Effector memory CD4-positive, alpha-beta T cell (primary cell): Measurements from ENCODE around the gene ENTHD1.
"Not testable (repeated sequence)": the region's sequence is repeated elsewhere in the genome, so short reads cannot be mapped to it uniquely, and the experiment has no call there.

Source experiments
- DNase-seq, 3 donors: peaks; one replicate each; pipeline ENCODE4 v3.0.0-alpha.2; 2020
- H3K27ac ChIP-seq: 2 replicates; pipeline ENCODE4 v1.7.0; 2013; ENCODE audit warnings: mild to moderate bottlenecking, low read length, moderate library complexity; ENCODE audit not compliant: insufficient read depth, poor library complexity, severe bottlenecking
- H3K27me3 ChIP-seq: replicated peaks from 2 replicates; pipeline ENCODE4 v1.7.0; 2013; ENCODE audit warnings: mild to moderate bottlenecking, low read length; ENCODE audit not compliant: insufficient read depth, control insufficient read depth, poor library complexity, severe bottlenecking
- H3K36me3 ChIP-seq: 2 replicates; pipeline ENCODE4 v1.7.0; 2013; ENCODE audit warnings: mild to moderate bottlenecking, low read length, moderate library complexity; ENCODE audit not compliant: control insufficient read depth, insufficient read depth
- H3K4me1 ChIP-seq: 2 replicates; pipeline ENCODE4 v1.7.0; 2013; ENCODE audit warnings: low read length, mild to moderate bottlenecking; ENCODE audit not compliant: control insufficient read depth, insufficient read depth, poor library complexity, severe bottlenecking
- H3K4me3 ChIP-seq: 2 replicates; pipeline ENCODE4 v1.7.0; 2013; ENCODE audit warnings: low read length, low read depth, mild to moderate bottlenecking; ENCODE audit not compliant: insufficient read depth, poor library complexity, severe bottlenecking
- H3K9me3 ChIP-seq: 2 replicates; pipeline ENCODE4 v1.7.0; 2013; ENCODE audit warnings: mild to moderate bottlenecking, low read length, moderate library complexity; ENCODE audit not compliant: control insufficient read depth

ENTHD1 gene

GRCh38 chr22:39889924-39890323, 3.6 kb downstream of the ENTHD1 start:
- H3K4me3 ChIP-seq, H3K27ac ChIP-seq, H3K9me3 ChIP-seq, H3K27me3 ChIP-seq, DNase-seq, H3K4me1 ChIP-seq, H3K36me3 ChIP-seq: not testable (repeated sequence)

- Histone ChIP-seq H3K4me3 (no peak overlapping the region), H3K4me1 (no peaks in the 10 kb centered on the region), H3K27me3 (no peaks in the 10 kb centered on the region), H3K36me3 (no peaks in the 10 kb centered on the region), H3K9me3 (no peaks in the 10 kb centered on the region), H3K27ac (no peak overlapping the region)
- no peak for DNase-seq
Observed at GRCh38 chr22:39883057-39883456, 10.5 kb downstream of the ENTHD1 start.

GRCh38 chr22:39880722-39881121, 12.8 kb downstream of the ENTHD1 start:
- Histone ChIP-seq H3K36me3 (no peaks in the 10 kb centered on the region), H3K4me1 (no peaks in the 10 kb centered on the region), H3K9me3 (no peaks in the 10 kb centered on the region), H3K4me3 (no peak overlapping the region), H3K27me3 (no peaks in the 10 kb centered on the region), H3K27ac (no peak overlapping the region)
- DNase-seq: no peak

- no peak for DNase-seq
- Histone ChIP-seq H3K4me1 (no peaks in the 10 kb centered on the region), H3K27ac (no peak overlapping the region), H3K36me3 (no peaks in the 10 kb centered on the region), H3K27me3 (no peaks in the 10 kb centered on the region), H3K9me3 (no peaks in the 10 kb centered on the region), H3K4me3 (no peak overlapping the region)
Observed at GRCh38 chr22:39877079-39877845, 16.3 kb downstream of the ENTHD1 start.

GRCh38 chr22:39875176-39875885, 18.2 kb downstream of the ENTHD1 start:
- H3K9me3 ChIP-seq, H3K4me3 ChIP-seq, H3K27me3 ChIP-seq, H3K36me3 ChIP-seq, DNase-seq, H3K4me1 ChIP-seq, H3K27ac ChIP-seq: not testable (repeated sequence)

- Histone ChIP-seq H3K4me3 (no peak overlapping the region), H3K27me3 (no peaks in the 10 kb centered on the region), H3K9me3 (no peaks in the 10 kb centered on the region), H3K27ac (no peak overlapping the region), H3K4me1 (no peaks in the 10 kb centered on the region), H3K36me3 (no peaks in the 10 kb centered on the region)
- DNase-seq: no peak
Observed at GRCh38 chr22:39873965-39874364, 19.6 kb downstream of the ENTHD1 start.

GRCh38 chr22:39872548-39872947, 21.0 kb downstream of the ENTHD1 start:
- no peaks in the 10 kb centered on the region for H3K4me1 ChIP-seq
- DNase-seq: no peak
- H3K4me3 ChIP-seq: no peak overlapping the region
- H3K9me3 ChIP-seq: no peaks in the 10 kb centered on the region
- H3K27ac ChIP-seq: no peak overlapping the region
- no peaks in the 10 kb centered on the region for H3K27me3 ChIP-seq
- H3K36me3 ChIP-seq: no peaks in the 10 kb centered on the region

- no peaks in the 10 kb centered on the region for H3K9me3 ChIP-seq
- DNase-seq: no peak
- no peaks in the 10 kb centered on the region for H3K27me3 ChIP-seq
- H3K27ac ChIP-seq: no peak overlapping the region
- H3K4me3 ChIP-seq: no peak overlapping the region
- H3K36me3 ChIP-seq: no peaks in the 10 kb centered on the region
- H3K4me1 ChIP-seq: no peaks in the 10 kb centered on the region
Observed at GRCh38 chr22:39871008-39871798, 22.4 kb downstream of the ENTHD1 start.

- H3K4me3 ChIP-seq, H3K36me3 ChIP-seq, H3K27me3 ChIP-seq, H3K9me3 ChIP-seq, DNase-seq, H3K4me1 ChIP-seq, H3K27ac ChIP-seq: not testable (repeated sequence)
Observed at GRCh38 chr22:39869797-39870196, 23.8 kb downstream of the ENTHD1 start.

GRCh38 chr22:39868741-39869140, 24.8 kb downstream of the ENTHD1 start:
- Histone ChIP-seq H3K4me3 (no peak overlapping the region), H3K36me3 (no peaks in the 10 kb centered on the region), H3K27ac (no peak overlapping the region), H3K4me1 (no peaks in the 10 kb centered on the region), H3K27me3 (no peaks in the 10 kb centered on the region), H3K9me3 (no peaks in the 10 kb centered on the region)
- DNase-seq: no peak
